Measurements from ENCODE around the gene FXR2.
A peak's percentile ranks its signal among the peaks of the same experiment; 100 is the strongest.

The FXR2 gene

GRCh38 chr17:7587420-7588151, 27.1 kb downstream of the FXR2 start:
- DNase-seq = no peak

- DNase-seq = no peak
Measured at GRCh38 chr17:7586673-7587419, 27.9 kb downstream of the FXR2 start.

DNA sequence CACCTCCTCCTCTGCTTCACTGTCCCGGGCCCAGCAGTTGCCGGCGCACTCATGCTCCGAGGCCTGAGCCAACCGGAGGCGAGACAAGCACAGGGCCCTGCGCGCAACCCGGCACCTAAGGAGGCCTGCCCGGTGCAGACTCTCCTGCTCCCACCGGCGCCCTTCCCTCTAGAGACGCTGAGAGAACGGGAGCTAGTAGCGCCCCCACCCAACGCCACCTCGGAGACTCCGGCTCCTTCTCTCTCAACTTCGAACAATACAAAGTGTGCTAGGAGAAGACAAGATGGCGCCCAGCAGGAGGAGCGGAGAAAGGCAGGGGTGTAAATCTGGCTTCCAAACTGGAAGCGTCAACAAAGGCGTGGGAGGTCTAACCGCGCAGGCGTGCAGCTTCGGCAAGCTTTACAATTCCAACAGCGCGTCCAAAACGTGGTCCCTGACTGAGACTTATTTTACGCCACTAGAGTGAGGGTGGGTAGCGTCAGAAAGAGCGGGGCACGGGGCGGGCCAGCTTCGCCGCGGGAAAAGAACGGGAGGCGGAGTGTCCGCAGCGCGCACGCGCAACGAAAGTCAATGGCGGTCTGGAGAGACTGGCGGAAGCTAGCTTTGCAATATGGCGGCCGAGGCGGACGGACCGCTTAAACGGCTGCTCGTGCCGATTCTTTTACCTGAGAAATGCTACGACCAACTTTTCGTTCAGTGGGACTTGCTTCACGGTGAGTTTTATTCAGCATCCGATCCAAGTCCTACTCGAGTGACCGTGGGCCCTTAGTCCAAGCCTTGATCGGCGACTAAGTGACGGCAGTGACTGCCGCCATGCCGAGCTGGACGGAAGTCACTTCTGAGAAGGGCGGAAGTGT, 31.2 kb downstream of the FXR2 start, which contains the start of gene MPDU1:
Gene MPDU1 (plus strand): TSS at position 600 of the 857 bp plus-strand sequence. CDS start 11 bp downstream, at position 611.
- DNase-seq = peak; percentile 57 to 86

DNA sequence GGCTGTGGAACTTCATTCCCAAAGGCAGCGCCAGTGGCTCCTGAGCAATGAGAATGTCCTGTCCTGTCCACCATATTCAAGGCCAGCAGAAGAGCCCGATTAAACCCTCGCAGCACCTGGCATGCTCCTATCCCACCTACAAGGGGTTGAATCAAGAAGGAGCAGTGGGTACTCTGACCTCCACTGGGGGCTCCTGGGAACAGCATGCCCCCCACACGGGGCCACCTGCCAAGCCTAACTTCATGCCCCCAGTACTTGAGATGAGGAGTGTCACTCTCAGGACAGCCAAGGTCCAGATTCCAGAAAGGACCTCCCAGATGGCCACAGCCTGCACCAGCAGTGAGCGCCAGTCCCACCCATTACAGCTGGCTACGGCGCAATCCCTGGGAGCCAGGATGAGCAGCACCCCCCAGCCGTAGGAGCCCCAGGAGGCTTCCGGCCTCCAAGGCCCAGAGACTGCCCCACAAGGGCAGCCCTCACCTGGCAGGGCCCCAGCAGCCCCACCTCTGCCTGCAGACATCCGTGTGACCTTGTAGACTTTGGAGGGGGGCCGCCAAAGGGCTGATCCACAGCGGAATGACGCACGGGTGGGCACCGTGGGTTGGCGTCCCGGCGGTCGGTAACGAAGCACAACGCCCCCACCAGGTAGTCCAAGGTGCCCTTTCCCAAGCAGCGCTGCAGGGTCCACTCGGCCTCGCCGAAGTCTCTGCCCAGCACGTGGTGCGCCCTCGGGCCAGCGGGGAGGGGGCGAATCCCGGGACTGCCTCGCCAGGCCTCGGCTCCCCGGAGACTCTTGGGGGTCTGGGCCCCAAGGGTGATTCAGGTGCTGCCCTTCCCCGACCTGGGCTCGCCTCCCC, 32.1 kb downstream of the FXR2 start:
- DNase-seq = no peak

- no peak for DNase-seq
Measured at GRCh38 chr17:7580604-7581575, 33.8 kb downstream of the FXR2 start.

GRCh38 chr17:7579834-7580603, 34.7 kb downstream of the FXR2 start:
- DNase-seq = no peak

DNA sequence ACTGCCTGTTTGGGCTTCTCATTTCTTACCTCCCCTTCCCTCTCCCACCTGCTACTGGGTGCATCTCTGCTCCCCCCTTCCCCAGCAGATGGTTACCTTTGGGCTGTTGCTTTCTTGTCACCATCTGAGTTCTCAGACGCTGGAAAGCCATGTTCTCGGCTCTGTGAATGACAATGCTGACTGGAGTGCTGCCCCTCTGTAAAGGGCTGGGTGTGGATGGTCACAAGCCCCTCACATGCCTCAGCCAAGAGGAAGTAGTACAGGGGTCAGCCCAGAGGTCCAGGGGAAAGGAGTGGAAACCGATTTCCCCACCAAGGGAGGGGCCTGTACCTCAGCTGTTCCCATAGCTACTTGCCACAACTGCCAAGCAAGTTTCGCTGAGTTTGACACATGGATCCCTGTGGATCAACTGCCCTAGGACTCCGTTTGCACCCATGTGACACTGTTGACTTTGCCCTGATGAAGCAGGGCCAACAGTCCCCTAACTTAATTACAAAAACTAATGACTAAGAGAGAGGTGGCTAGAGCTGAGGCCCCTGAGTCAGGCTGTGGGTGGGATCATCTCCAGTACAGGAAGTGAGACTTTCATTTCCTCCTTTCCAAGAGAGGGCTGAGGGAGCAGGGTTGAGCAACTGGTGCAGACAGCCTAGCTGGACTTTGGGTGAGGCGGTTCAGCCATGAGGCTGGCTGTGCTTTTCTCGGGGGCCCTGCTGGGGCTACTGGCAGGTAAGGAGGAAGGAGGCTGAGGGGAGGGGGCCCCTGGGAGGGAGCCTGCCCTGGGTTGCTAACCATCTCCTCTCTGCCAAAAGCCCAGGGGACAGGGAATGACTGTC, 35.5 kb downstream of the FXR2 start, which contains the start of gene CD68:
Gene CD68 (plus strand): TSS at position 638 of the 833 bp plus-strand sequence. CDS start 40 bp downstream, at position 678.
- no peak for DNase-seq

DNA sequence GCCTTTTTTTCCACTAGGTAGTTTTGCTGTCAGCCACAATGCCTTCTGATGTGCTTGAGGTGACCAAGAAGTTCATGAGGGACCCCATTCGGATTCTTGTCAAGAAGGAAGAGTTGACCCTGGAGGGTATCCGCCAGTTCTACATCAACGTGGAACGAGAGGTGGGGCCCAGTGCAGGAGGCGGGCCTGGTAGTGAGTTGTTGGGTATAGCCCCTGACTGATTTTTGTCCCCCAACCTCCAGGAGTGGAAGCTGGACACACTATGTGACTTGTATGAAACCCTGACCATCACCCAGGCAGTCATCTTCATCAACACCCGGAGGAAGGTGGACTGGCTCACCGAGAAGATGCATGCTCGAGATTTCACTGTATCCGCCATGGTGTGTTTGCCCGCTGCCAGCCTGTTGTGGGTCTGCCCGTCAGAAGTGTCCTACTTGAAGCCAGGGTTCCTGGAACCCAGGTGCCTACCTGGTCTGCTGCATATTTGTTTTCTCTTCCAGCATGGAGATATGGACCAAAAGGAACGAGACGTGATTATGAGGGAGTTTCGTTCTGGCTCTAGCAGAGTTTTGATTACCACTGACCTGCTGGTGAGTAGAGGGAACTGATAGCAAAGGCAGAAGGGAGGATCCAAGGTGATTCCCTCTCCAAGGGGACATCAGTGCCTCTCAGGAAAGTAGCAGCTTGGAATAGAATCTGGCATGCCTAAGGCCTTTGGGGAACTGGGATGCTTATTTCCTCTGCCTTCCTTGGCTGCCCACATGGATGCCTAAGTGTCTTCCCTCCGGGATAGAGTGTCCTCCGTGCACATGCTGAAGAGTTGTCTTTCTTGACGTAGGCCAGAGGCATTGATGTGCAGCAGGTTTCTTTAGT, 37.1 kb downstream of the FXR2 start:
- DNase-seq = no peak

- no peak for DNase-seq
Measured at GRCh38 chr17:7576432-7576937, 38.2 kb downstream of the FXR2 start.

DNA sequence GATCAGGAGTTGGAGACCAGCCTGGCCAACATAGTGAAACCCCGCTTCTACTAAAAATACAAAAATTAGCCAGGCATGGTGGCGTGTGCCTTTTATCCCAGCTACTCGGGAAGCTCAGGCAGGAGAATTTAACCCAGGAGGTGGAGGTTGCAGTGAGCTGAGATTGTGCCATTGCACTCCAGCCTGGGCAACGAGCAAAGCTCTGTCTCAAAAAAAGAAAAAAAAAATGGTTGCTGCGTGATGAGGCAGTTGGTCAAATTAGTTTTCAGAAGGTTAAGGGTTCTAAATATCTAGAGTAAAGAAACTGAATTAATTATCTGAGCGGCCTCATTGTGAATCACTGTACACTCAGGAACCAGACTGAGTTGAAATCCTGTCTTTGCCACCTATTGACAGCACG, 38.7 kb downstream of the FXR2 start:
- DNase-seq = no peak

DNA sequence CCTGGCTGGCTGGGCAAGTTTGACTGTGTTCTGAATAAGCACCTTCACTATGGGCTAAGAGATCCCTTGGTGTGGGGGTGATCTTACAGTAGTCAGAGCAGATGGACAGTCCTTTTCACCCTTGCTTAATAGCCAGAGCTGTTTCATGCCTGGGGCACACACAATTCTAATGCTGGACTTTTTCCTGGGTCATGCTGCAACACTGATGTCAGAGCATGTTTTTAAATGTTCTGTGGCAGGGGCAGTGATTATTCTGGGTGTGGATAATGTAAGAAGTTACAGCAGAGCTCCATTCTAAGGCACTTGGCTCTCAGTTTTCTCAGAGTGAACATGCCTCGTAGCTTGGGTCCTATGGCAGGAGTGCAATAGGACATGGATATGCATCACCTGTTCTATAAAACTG, 39.2 kb downstream of the FXR2 start:
- no peak for DNase-seq

DNA sequence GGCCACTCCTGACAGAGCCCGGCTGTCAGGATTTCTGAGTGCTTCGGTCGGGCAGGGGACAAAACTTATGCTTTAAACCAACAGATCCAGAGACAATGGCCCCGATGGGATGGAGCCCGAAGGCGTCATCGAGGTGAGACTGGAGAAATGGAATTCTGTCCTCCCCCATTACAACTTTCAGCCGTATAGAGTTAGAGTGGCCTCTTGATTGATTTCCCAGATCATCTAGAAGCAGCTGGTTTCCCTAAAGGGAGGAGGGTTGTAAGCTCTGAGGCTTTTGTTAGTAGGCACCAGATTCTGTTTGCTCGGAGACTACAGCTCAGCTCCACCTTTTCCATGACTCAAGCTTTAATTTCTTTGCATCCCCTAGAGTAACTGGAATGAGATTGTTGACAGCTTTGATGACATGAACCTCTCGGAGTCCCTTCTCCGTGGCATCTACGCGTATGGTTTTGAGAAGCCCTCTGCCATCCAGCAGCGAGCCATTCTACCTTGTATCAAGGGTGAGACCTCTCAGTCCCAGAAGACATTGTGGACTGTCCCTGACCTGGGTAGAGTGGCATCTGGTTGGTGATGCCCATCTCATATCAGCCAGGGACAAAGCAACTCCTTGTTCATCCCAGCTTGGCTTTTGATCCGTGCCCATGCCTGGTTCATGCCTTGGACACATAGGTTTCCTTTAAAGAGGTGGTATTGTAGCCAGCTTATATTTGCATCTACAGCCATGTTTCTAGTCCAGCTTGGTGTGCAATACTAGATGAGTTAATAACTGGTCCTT, 40.3 kb downstream of the FXR2 start:
- DNase-seq = no peak

GRCh38 chr17:7573324-7574080, 41.2 kb downstream of the FXR2 start:
- no peak for DNase-seq

DNA sequence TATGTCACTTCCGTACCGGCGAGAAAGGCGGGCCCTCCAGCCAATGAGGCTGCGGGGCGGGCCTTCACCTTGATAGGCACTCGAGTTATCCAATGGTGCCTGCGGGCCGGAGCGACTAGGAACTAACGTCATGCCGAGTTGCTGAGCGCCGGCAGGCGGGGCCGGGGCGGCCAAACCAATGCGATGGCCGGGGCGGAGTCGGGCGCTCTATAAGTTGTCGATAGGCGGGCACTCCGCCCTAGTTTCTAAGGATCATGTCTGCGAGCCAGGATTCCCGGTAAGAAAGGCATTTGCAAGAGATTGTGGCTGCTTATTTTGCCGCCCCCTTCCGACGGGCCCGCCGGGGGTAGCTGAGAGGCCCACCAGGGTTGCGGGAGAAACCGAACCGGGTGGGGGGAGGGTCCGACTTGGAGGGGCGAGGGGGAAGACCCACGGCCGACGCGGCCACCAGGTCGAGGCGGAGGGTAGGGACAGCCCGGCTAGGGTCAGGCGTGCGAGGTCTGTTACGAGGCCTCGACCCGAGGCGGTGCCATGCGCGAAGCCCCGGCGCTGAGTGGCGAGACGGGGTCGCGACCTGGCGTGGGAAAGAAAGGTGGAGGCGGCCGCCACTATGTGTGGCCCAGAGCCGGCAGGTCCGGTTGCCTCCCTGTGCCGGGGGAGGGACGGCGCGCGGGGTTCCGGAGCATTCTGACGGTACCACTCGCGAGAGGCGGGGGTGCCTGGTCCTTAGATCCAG, 41.9 kb downstream of the FXR2 start:
- DNase-seq = peak; percentile 97 to 99

- no peak for DNase-seq
Measured at GRCh38 chr17:7572338-7572587, 42.4 kb downstream of the FXR2 start.

- DNase-seq = no peak
Measured at GRCh38 chr17:7570351-7570750, 44.3 kb downstream of the FXR2 start.

Data from cerebellar nuclear complex (tissue), 1 donor.